ACC112 (cell line): ENCODE measurements around the gene DDX41.

Experiments used
- H2AFZ ChIP-seq: fragments of 200-600 bp; sonication (generic); one replicate; pipeline ENCODE4 v1.6.0; 2017; ENCODE audit warnings: antibody characterized with exemption, low read length; ENCODE audit not compliant: unreplicated experiment
- H3K27ac ChIP-seq: fragments of 200-600 bp; sonication (generic); 2 replicates; pipeline ENCODE4 v1.5.1; 2014; ENCODE audit warnings: low read depth, mild to moderate bottlenecking, antibody characterized with exemption, low read length, moderate library complexity
- H3K27me3 ChIP-seq: fragments of 200-600 bp; sonication (generic); 2 replicates; pipeline ENCODE4 v1.6.1; 2014; ENCODE audit warnings: mild to moderate bottlenecking, antibody characterized with exemption, low read length, moderate library complexity, mixed read lengths; ENCODE audit not compliant: insufficient read depth
- H3K36me3 ChIP-seq: fragments of 200-600 bp; sonication (generic); 2 replicates; pipeline ENCODE4 v1.6.1; 2016; ENCODE audit warnings: mild to moderate bottlenecking, antibody characterized with exemption, low read length, moderate library complexity, mixed read lengths; ENCODE audit not compliant: insufficient read depth
- H3K4me1 ChIP-seq: fragments of 200-600 bp; sonication (generic); one replicate; pipeline ENCODE4 v1.6.1; 2016; ENCODE audit warnings: low read length, mixed read lengths; ENCODE audit not compliant: insufficient read depth, unreplicated experiment, control insufficient read depth
- H3K4me3 ChIP-seq: fragments of 200-600 bp; sonication (generic); 2 replicates; pipeline ENCODE4 v1.5.1; 2014; ENCODE audit warnings: mild to moderate bottlenecking, low read depth, low read length
- H3K79me2 ChIP-seq: fragments of 200-600 bp; sonication (generic); one replicate; pipeline ENCODE4 v1.6.0; 2016; ENCODE audit warnings: low read length; ENCODE audit not compliant: control insufficient read depth, unreplicated experiment, insufficient read depth

Gene DDX41

GRCh38 chr5:177496727-177497291, 20.0 kb downstream of the DDX41 start:
- peaks cover 6% of the 10 kb centered on the region; the same call in 1 of the 2 replicates for H3K36me3 ChIP-seq
- H3K4me1 ChIP-seq, result peaks cover 50% of the 10 kb centered on the region
- no peaks in the 10 kb centered on the region for H3K27me3 ChIP-seq
- peak overlapping the region; percentile 78 for H3K4me3 ChIP-seq
- peak overlapping the region; percentile 82 for H3K27ac ChIP-seq
- H2AFZ ChIP-seq, result no peak overlapping the region
- H3K79me2 ChIP-seq, result peaks cover 33% of the 10 kb centered on the region

- Histone ChIP-seq H3K4me1 (peaks cover 50% of the 10 kb centered on the region), H3K4me3 (peak overlapping the region; percentile 78), H3K27ac (peak overlapping the region; percentile 82), H3K27me3 (no peaks in the 10 kb centered on the region), H3K79me2 (peaks cover 34% of the 10 kb centered on the region), H3K36me3 (peaks cover 8% of the 10 kb centered on the region; the same call in 1 of the 2 replicates), H2AFZ (no peak overlapping the region)
Measured at GRCh38 chr5:177496070-177496726, 20.6 kb downstream of the DDX41 start.

- H3K27ac ChIP-seq, result peak overlapping the region; percentile 82
- peaks cover 41% of the 10 kb centered on the region for H3K79me2 ChIP-seq
- H3K36me3 ChIP-seq, result peaks cover 14% of the 10 kb centered on the region; the same call in 1 of the 2 replicates
- no peak overlapping the region for H2AFZ ChIP-seq
- no peaks in the 10 kb centered on the region for H3K27me3 ChIP-seq
- peak overlapping the region; percentile 78 for H3K4me3 ChIP-seq
- H3K4me1 ChIP-seq, result peaks cover 45% of the 10 kb centered on the region
Measured at GRCh38 chr5:177495243-177496060, 21.3 kb downstream of the DDX41 start.

GRCh38 chr5:177494346-177495195, 22.2 kb downstream of the DDX41 start:
- peaks cover 46% of the 10 kb centered on the region for H3K4me1 ChIP-seq
- H2AFZ ChIP-seq, result no peak overlapping the region
- H3K27ac ChIP-seq, result peak overlapping the region; percentile 82
- H3K36me3 ChIP-seq, result peaks cover 18% of the 10 kb centered on the region; the same call in 1 of the 2 replicates
- peaks cover 41% of the 10 kb centered on the region for H3K79me2 ChIP-seq
- H3K27me3 ChIP-seq, result no peaks in the 10 kb centered on the region
- peak overlapping the region; percentile 78 for H3K4me3 ChIP-seq

GRCh38 chr5:177493795-177494345, 22.9 kb downstream of the DDX41 start:
- Histone ChIP-seq H3K4me3 (peak overlapping the region; percentile 56), H3K4me1 (peaks cover 46% of the 10 kb centered on the region), H2AFZ (no peak overlapping the region), H3K36me3 (peaks cover 18% of the 10 kb centered on the region; the same call in 1 of the 2 replicates), H3K27me3 (no peaks in the 10 kb centered on the region), H3K79me2 (peaks cover 44% of the 10 kb centered on the region), H3K27ac (peak overlapping the region; percentile 82)

GRCh38 chr5:177492841-177493240, 23.9 kb downstream of the DDX41 start:
- H3K4me1 ChIP-seq, result peaks cover 38% of the 10 kb centered on the region
- H3K79me2 ChIP-seq, result peaks cover 44% of the 10 kb centered on the region
- peak overlapping the region; percentile 82 for H3K27ac ChIP-seq
- H3K27me3 ChIP-seq, result no peaks in the 10 kb centered on the region
- H3K36me3 ChIP-seq, result peaks cover 21% of the 10 kb centered on the region; the same call in 1 of the 2 replicates
- no peak overlapping the region for H3K4me3 ChIP-seq
- no peak overlapping the region for H2AFZ ChIP-seq

- peaks cover 38% of the 10 kb centered on the region for H3K4me1 ChIP-seq
- H3K36me3 ChIP-seq, result peaks cover 27% of the 10 kb centered on the region
- H2AFZ ChIP-seq, result no peak overlapping the region
Measured at GRCh38 chr5:177491983-177492746, 24.6 kb downstream of the DDX41 start.

GRCh38 chr5:177491429-177491945, 25.3 kb downstream of the DDX41 start:
- Histone ChIP-seq H3K4me3 (no peak overlapping the region), H3K79me2 (peaks cover 41% of the 10 kb centered on the region)

More at GRCh38 chr5:177491983-177492746, 24.6 kb downstream of the DDX41 start:
- Histone ChIP-seq H3K79me2 (peaks cover 44% of the 10 kb centered on the region), H3K4me3 (no peak overlapping the region), H3K27ac (no peak overlapping the region), H3K27me3 (no peaks in the 10 kb centered on the region)

GRCh38 chr5:177490992-177491391, 25.8 kb downstream of the DDX41 start:
- H3K79me2 ChIP-seq, result peaks cover 37% of the 10 kb centered on the region
- peaks cover 35% of the 10 kb centered on the region for H3K4me1 ChIP-seq
- no peak overlapping the region for H2AFZ ChIP-seq
- H3K27me3 ChIP-seq, result no peaks in the 10 kb centered on the region
- peaks cover 32% of the 10 kb centered on the region for H3K36me3 ChIP-seq
- no peak overlapping the region for H3K27ac ChIP-seq
- no peak overlapping the region for H3K4me3 ChIP-seq

More at GRCh38 chr5:177491429-177491945, 25.3 kb downstream of the DDX41 start:
- no peak overlapping the region for H2AFZ ChIP-seq
- peaks cover 38% of the 10 kb centered on the region for H3K4me1 ChIP-seq
- peaks cover 29% of the 10 kb centered on the region for H3K36me3 ChIP-seq
- no peaks in the 10 kb centered on the region for H3K27me3 ChIP-seq
- no peak overlapping the region for H3K27ac ChIP-seq
